OCI-LY3 (cell line): ENCODE measurements around the gene LRP5.

Source experiments
- H2AFZ ChIP-seq: fragments of 200-600, 300-600 bp; shearing (Covaris generic); 2 replicates; pipeline ENCODE4 v1.6.0; 2014; ENCODE audit warnings: antibody characterized with exemption, low read depth, low read length
- H3K27ac ChIP-seq: fragments of 200-600, 300-600 bp; sonication (generic); 2 replicates; pipeline ENCODE4 v1.5.1; 2014; ENCODE audit warnings: mild to moderate bottlenecking, low read length, moderate library complexity, mixed read lengths
- H3K27me3 ChIP-seq: fragments of 200-600, 300-600 bp; sonication (generic); 2 replicates; pipeline ENCODE4 v1.6.1; 2014; ENCODE audit warnings: low read depth, low read length, mixed read lengths
- H3K36me3 ChIP-seq: fragments of 200-600, 300-600 bp; sonication (generic); replicated peaks from 2 replicates; pipeline ENCODE3; 2014; ENCODE audit warnings: low read depth, low read length, mixed read lengths
- H3K4me1 ChIP-seq: fragments of 300-600, 200-600 bp; sonication (generic); 2 replicates; pipeline ENCODE4 v1.6.1; 2014; ENCODE audit warnings: low read length, mixed read lengths
- H3K4me2 ChIP-seq: fragments of 200-600, 300-600 bp; sonication (generic); 2 replicates; pipeline ENCODE4 v1.6.1; 2014; ENCODE audit warnings: low read length, mixed read lengths
- H3K4me3 ChIP-seq: fragments of 300-600, 200-600 bp; sonication (generic); 2 replicates; pipeline ENCODE4 v1.5.1; 2014; ENCODE audit warnings: antibody characterized with exemption, mild to moderate bottlenecking, low read length, moderate library complexity
- H3K79me2 ChIP-seq: fragments of 300-600, 200-600 bp; shearing (Covaris generic); 2 replicates; pipeline ENCODE4 v1.6.1; 2014; ENCODE audit warnings: mild to moderate bottlenecking, low read length, mixed read lengths
- H3K9ac ChIP-seq: fragments of 300-600, 200-600 bp; shearing (Covaris generic); 2 replicates; pipeline ENCODE4 v1.6.0; 2014; ENCODE audit warnings: mild to moderate bottlenecking, low read length, moderate library complexity
- H3K9me3 ChIP-seq: fragments of 200-600, 300-600 bp; shearing (Covaris generic); 2 replicates; pipeline ENCODE4 v1.6.1; 2014; ENCODE audit warnings: low read length, mixed read lengths; ENCODE audit not compliant: insufficient read depth
- H4K20me1 ChIP-seq: fragments of 200-600, 300-600 bp; sonication (generic); 2 replicates; pipeline ENCODE4 v1.6.1; 2016; ENCODE audit warnings: low read length, mixed read lengths; ENCODE audit not compliant: insufficient read depth
- EZH2phosphoT487 ChIP-seq: fragments of 200-600 bp; shearing (Covaris generic); IDR thresholded peaks from 2 replicates; pipeline ENCODE4 v1.6.1; 2018; ENCODE audit warnings: antibody characterized with exemption, mixed run types, low read depth
- TF ChIP-seq, protein P1 (sequence below): fragments of 200-600, 300-600 bp; sonication (generic); IDR thresholded peaks from 2 replicates; pipeline ENCODE4 v1.5.1; 2014; ENCODE audit warnings: antibody characterized with exemption, low read length, low read depth

The LRP5 gene

DNA sequence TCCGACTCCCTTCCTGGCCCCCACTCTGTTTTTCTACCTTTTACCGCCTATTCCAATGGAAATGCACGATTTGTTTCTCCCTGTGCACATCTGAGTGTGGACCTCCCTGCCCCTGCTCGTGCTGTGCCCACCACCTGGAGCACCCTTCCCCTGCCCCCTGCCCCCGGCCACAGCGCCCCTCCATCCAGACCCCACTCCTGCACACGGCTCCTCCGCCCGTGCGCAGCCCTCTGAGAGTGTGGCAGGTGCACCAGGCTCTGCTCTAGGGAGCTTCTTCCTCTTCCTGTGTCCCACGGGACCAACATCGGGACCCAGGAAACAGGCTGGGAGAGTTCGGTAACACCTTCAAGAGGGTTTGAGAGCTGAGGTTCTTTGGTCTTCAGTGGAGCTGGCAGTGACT is 62.9 kb downstream of the LRP5 start:
- H3K27ac ChIP-seq, result no peak overlapping the region
- H3K9me3 ChIP-seq, result no peaks in the 10 kb centered on the region

DNA sequence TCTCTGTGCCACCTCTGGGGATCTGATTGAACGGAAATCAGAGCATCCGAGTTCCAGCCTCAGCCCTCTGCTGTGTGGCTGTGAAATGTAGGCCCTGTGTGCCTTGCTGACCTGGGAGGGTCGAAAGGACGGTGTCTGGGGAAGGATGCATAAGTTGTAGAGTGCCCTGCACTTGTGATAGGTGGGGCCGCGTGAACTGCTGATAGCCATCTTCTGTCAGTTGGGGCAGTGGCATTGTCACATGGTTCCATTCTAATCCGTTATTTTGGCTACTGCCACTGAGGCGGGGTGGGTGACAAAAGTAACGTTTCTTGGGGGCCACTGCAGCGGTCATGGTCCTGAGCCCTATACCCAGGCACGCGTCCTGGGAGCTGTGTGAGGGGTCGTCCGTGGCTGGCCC is 63.4 kb downstream of the LRP5 start:
- Histone ChIP-seq H3K79me2 (peaks cover 10% of the 10 kb centered on the region), H3K9me3 (no peaks in the 10 kb centered on the region), H3K4me1 (peaks cover 30% of the 10 kb centered on the region), H4K20me1 (no peaks in the 10 kb centered on the region), H3K27me3 (no peaks in the 10 kb centered on the region), H3K27ac (no peak overlapping the region), H2AFZ (no peak overlapping the region), H3K36me3 (peaks cover 6% of the 10 kb centered on the region), H3K9ac (no peak overlapping the region), H3K4me3 (no peak overlapping the region), H3K4me2 (no peak overlapping the region)
- TF ChIP-seq, protein P1, sequence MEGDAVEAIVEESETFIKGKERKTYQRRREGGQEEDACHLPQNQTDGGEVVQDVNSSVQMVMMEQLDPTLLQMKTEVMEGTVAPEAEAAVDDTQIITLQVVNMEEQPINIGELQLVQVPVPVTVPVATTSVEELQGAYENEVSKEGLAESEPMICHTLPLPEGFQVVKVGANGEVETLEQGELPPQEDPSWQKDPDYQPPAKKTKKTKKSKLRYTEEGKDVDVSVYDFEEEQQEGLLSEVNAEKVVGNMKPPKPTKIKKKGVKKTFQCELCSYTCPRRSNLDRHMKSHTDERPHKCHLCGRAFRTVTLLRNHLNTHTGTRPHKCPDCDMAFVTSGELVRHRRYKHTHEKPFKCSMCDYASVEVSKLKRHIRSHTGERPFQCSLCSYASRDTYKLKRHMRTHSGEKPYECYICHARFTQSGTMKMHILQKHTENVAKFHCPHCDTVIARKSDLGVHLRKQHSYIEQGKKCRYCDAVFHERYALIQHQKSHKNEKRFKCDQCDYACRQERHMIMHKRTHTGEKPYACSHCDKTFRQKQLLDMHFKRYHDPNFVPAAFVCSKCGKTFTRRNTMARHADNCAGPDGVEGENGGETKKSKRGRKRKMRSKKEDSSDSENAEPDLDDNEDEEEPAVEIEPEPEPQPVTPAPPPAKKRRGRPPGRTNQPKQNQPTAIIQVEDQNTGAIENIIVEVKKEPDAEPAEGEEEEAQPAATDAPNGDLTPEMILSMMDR, result no peak
- TF ChIP-seq EZH2phosphoT487, result no peak

More for the DNA sequence above, 62.9 kb downstream of the LRP5 start:
- no peak overlapping the region for H3K4me3 ChIP-seq
- TF ChIP-seq, protein P1, result no peak
- no peak for TF ChIP-seq EZH2phosphoT487
- peaks cover 6% of the 10 kb centered on the region for H3K36me3 ChIP-seq
- no peak overlapping the region for H3K9ac ChIP-seq
- H2AFZ ChIP-seq, result no peak overlapping the region
- H4K20me1 ChIP-seq, result no peaks in the 10 kb centered on the region
- H3K4me2 ChIP-seq, result no peak overlapping the region
- H3K27me3 ChIP-seq, result no peaks in the 10 kb centered on the region
- H3K79me2 ChIP-seq, result peaks cover 10% of the 10 kb centered on the region
- H3K4me1 ChIP-seq, result peaks cover 29% of the 10 kb centered on the region

DNA sequence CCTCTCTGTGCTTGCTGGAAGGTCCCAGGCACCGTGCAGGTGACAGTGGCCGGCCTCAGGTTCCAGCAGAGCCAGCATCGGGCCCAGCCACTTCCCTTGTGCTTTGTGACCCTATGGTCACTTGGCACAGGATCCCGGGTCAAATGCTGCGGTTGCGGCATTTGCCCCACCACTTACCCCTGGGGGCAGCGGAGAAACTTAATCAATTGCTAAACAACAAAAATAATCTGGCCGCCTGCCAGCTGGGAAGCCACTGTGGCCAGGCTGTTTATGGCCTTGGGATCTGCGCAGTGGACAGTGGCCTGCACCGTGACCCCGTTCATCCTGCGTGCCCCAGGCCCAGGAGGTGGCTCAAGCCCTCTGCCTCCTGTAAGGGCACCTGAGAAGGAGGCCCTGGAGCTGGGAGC is 65.0 kb downstream of the LRP5 start:
- no peaks in the 10 kb centered on the region for H3K27me3 ChIP-seq
- no peak overlapping the region for H2AFZ ChIP-seq

DNA sequence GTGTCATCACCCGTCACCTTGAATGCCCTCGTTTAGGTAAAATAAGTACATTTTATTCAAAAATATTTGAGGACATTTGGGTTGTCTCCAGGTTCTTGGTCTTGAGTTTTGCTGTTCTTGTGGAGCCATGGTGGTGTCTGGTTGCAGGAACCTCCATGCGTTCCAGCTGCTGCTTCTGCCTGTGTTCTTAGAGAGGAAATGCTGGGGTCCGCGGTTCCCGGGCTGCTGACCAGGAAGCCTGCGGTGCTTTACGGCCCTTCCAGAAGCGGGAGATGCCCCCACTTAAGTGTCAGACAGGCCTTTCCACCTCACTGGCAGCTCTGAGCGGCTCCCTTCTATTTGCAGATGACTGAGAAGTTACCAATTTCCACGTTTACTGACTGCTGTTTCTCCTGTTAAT is 66.8 kb downstream of the LRP5 start:
- Histone ChIP-seq H3K27ac (no peak overlapping the region), H3K9ac (no peak overlapping the region), H3K36me3 (no peaks in the 10 kb centered on the region), H3K79me2 (no peaks in the 10 kb centered on the region), H4K20me1 (peaks cover 7% of the 10 kb centered on the region; the same call in 1 of the 2 replicates), H3K9me3 (no peaks in the 10 kb centered on the region), H3K4me2 (no peak overlapping the region), H2AFZ (no peak overlapping the region), H3K27me3 (no peaks in the 10 kb centered on the region), H3K4me1 (peaks cover 15% of the 10 kb centered on the region), H3K4me3 (no peak overlapping the region)
- TF ChIP-seq, protein P1, result no peak
- no peak for TF ChIP-seq EZH2phosphoT487

More for the DNA sequence above, 65.0 kb downstream of the LRP5 start:
- Histone ChIP-seq H4K20me1 (no peaks in the 10 kb centered on the region), H3K27ac (no peak overlapping the region), H3K4me3 (no peak overlapping the region), H3K4me2 (no peak overlapping the region), H3K4me1 (peaks cover 16% of the 10 kb centered on the region), H3K9me3 (no peaks in the 10 kb centered on the region), H3K79me2 (peaks cover 2% of the 10 kb centered on the region), H3K9ac (no peak overlapping the region), H3K36me3 (no peaks in the 10 kb centered on the region)
- TF ChIP-seq EZH2phosphoT487, result no peak
- TF ChIP-seq, protein P1, result no peak
